ENCODE data around the gene CSK. TPM values are rescaled to one million over a fixed set of nuclear protein-coding genes. Genes with fewer than 3 reads are reported as not detected.

CSK gene
- total RNA-seq, 2 donors from 2014 or later, result 64.3 to 68.5 TPM

- Histone ChIP-seq H3K9ac (ENCODE audit: extremely low read depth, low read length, poor library complexity, severe bottlenecking) (no peak overlapping the region), H3K27ac (ENCODE audit: low read depth, low read length) (no peak overlapping the region), H3K4me1 (ENCODE audit: control insufficient read depth, insufficient read depth, low read length) (no peaks in the 10 kb centered on the region), H3K9me3 (ENCODE audit: control insufficient read depth, low read length) (no peaks in the 10 kb centered on the region), H3K27me3 (ENCODE audit: control insufficient read depth, insufficient read depth, low read length, poor library complexity, severe bottlenecking) (no peaks in the 10 kb centered on the region), H3K36me3 (ENCODE audit: control insufficient read depth, insufficient read depth, low read length) (peaks cover 3% of the 10 kb centered on the region), H3K4me3 (ENCODE audit: low read length) (no peak overlapping the region)
- no peaks in the 10 kb centered on the region for H3K9me3 Mint-ChIP-seq
- H3K36me3 Mint-ChIP-seq (ENCODE audit: low read depth), result peaks cover 9% of the 10 kb centered on the region
- TF ChIP-seq, protein P1, sequence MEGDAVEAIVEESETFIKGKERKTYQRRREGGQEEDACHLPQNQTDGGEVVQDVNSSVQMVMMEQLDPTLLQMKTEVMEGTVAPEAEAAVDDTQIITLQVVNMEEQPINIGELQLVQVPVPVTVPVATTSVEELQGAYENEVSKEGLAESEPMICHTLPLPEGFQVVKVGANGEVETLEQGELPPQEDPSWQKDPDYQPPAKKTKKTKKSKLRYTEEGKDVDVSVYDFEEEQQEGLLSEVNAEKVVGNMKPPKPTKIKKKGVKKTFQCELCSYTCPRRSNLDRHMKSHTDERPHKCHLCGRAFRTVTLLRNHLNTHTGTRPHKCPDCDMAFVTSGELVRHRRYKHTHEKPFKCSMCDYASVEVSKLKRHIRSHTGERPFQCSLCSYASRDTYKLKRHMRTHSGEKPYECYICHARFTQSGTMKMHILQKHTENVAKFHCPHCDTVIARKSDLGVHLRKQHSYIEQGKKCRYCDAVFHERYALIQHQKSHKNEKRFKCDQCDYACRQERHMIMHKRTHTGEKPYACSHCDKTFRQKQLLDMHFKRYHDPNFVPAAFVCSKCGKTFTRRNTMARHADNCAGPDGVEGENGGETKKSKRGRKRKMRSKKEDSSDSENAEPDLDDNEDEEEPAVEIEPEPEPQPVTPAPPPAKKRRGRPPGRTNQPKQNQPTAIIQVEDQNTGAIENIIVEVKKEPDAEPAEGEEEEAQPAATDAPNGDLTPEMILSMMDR (conservative IDR thresholded peaks at IDR 0.05), result no peak
- no peak overlapping the region for H3K4me3 Mint-ChIP-seq
- H3K4me1 Mint-ChIP-seq, result peaks cover 6% of the 10 kb centered on the region
- no peak overlapping the region for H3K27ac Mint-ChIP-seq
- DNase-seq, result peak; percentile 58
- no peaks in the 10 kb centered on the region for H3K27me3 Mint-ChIP-seq (ENCODE audit: insufficient read depth)
- 80 to 81% methylated on average over 1 to 12 of the region's 12 CpGs for WGBS, 2 experiments (ENCODE audit: insufficient coverage in 1 of 2, insufficient read length in 1 of 2)
Observed at GRCh38 chr15:74793135-74794028, 11.5 kb downstream of the CSK start.

- no peaks in the 10 kb centered on the region for H3K27me3 ChIP-seq (ENCODE audit: control insufficient read depth, insufficient read depth, low read length, poor library complexity, severe bottlenecking)
- no peaks in the 10 kb centered on the region for H3K4me1 ChIP-seq (ENCODE audit: control insufficient read depth, insufficient read depth, low read length)
- H3K36me3 ChIP-seq (ENCODE audit: control insufficient read depth, insufficient read depth, low read length), result peaks cover 6% of the 10 kb centered on the region
- no peaks in the 10 kb centered on the region for H3K9me3 ChIP-seq (ENCODE audit: control insufficient read depth, low read length)
- Mint-ChIP-seq H3K27me3 (ENCODE audit: insufficient read depth) (no peaks in the 10 kb centered on the region), H3K4me3 (no peak overlapping the region), H3K27ac (no peak overlapping the region), H3K36me3 (ENCODE audit: low read depth) (peaks cover 6% of the 10 kb centered on the region), H3K4me1 (peaks cover 3% of the 10 kb centered on the region), H3K9me3 (no peaks in the 10 kb centered on the region)
- 96 to 97% methylated on average over 4 to 6 of the region's 9 CpGs for WGBS, 2 experiments (ENCODE audit: insufficient coverage in 1 of 2, insufficient read length in 1 of 2)
- TF ChIP-seq, protein P1 (conservative IDR thresholded peaks at IDR 0.05), result no peak
- no peak overlapping the region for H3K27ac ChIP-seq (ENCODE audit: low read depth, low read length)
- DNase-seq, result no peak
- H3K9ac ChIP-seq (ENCODE audit: extremely low read depth, low read length, poor library complexity, severe bottlenecking), result no peak overlapping the region
- H3K4me3 ChIP-seq (ENCODE audit: low read length), result no peak overlapping the region
Observed at GRCh38 chr15:74794248-74794969, 12.5 kb downstream of the CSK start.

GRCh38 chr15:74794970-74795349 is 13.1 kb downstream of the CSK start:
- 86 to 88% methylated on average over 5 to 9 of the region's 9 CpGs for WGBS, 2 experiments (ENCODE audit: insufficient coverage in 1 of 2, insufficient read length in 1 of 2)
- no peak overlapping the region for H3K4me3 Mint-ChIP-seq
- no peak for DNase-seq
- no peaks in the 10 kb centered on the region for H3K27me3 ChIP-seq (ENCODE audit: control insufficient read depth, insufficient read depth, low read length, poor library complexity, severe bottlenecking)
- no peak overlapping the region for H3K4me3 ChIP-seq (ENCODE audit: low read length)
- peaks cover 4% of the 10 kb centered on the region for H3K36me3 Mint-ChIP-seq (ENCODE audit: low read depth)
- no peak overlapping the region for H3K9ac ChIP-seq (ENCODE audit: extremely low read depth, low read length, poor library complexity, severe bottlenecking)
- H3K36me3 ChIP-seq (ENCODE audit: control insufficient read depth, insufficient read depth, low read length), result peaks cover 11% of the 10 kb centered on the region
- H3K9me3 ChIP-seq (ENCODE audit: control insufficient read depth, low read length), result no peaks in the 10 kb centered on the region
- TF ChIP-seq, protein P1 (conservative IDR thresholded peaks at IDR 0.05), result no peak
- no peak overlapping the region for H3K27ac ChIP-seq (ENCODE audit: low read depth, low read length)
- H3K9me3 Mint-ChIP-seq, result no peaks in the 10 kb centered on the region
- H3K27me3 Mint-ChIP-seq (ENCODE audit: insufficient read depth), result no peaks in the 10 kb centered on the region
- no peaks in the 10 kb centered on the region for H3K4me1 Mint-ChIP-seq
- H3K4me1 ChIP-seq (ENCODE audit: control insufficient read depth, insufficient read depth, low read length), result no peaks in the 10 kb centered on the region
- no peak overlapping the region for H3K27ac Mint-ChIP-seq

All from endodermal cell (in vitro differentiated cells).